CD4-positive, alpha-beta T cell (primary cell): ENCODE data around the gene ELAPOR1. TPM values are rescaled to one million over a fixed set of nuclear protein-coding genes. Genes with fewer than 3 reads are reported as not detected.

Source experiments
- ATAC-seq: fragments of 200-7000 bp; cut with Tn5 transposase; one replicate; pipeline ENCODE4 v1.10.0; 2022; ENCODE audit warnings: mild to moderate bottlenecking; ENCODE audit not compliant: poor library complexity
- CTCF ChIA-PET: fragments of 350-600 bp; sonication (Branson Sonifier 250); formaldehyde crosslinking; loops from one replicate; lab custom pipeline; 2021; ENCODE audit warnings: antibody characterized with exemption, inconsistent platforms; lab: Charles Lee
- POLR2A ChIA-PET: fragments of 350-600 bp; sonication (Branson Sonifier 250); formaldehyde crosslinking; loops from one replicate; lab custom pipeline; 2021; ENCODE audit warnings: antibody characterized with exemption, inconsistent platforms; lab: Charles Lee
- DNase-seq, 14 experiments: peaks; one replicate each; pipeline ENCODE4 v3.0.0-alpha.2; 2013 to 2020; ENCODE audit warnings: mixed read lengths in 2 of 14
- H3K27ac ChIP-seq, 2 donors: one replicate each; pipeline versions ENCODE4 v1.5.1 to v1.7.0; 2013; ENCODE audit warnings: low read length in 2 of 2, low read depth in 1 of 2, mild to moderate bottlenecking in 1 of 2
- H3K27me3 ChIP-seq, 2 experiments: 1 replicate in 1 of 2; 2 replicates in 1 of 2; pipeline versions ENCODE4 v1.6.1 to v1.7.0; 2013; ENCODE audit warnings: low read length in 2 of 2, control low read depth in 1 of 2, mild to moderate bottlenecking in 1 of 2, moderate library complexity in 1 of 2; ENCODE audit not compliant: insufficient read depth in 2 of 2, control insufficient read depth in 1 of 2
- H3K36me3 ChIP-seq: one replicate; pipeline ENCODE4 v1.6.1; 2013; ENCODE audit warnings: low read length, control low read depth; ENCODE audit not compliant: insufficient read depth
- H3K4me1 ChIP-seq: one replicate; pipeline ENCODE4 v1.6.1; 2013; ENCODE audit warnings: low read length, control low read depth; ENCODE audit not compliant: insufficient read depth
- H3K4me3 ChIP-seq: one replicate; pipeline ENCODE4 v1.5.1; 2013; ENCODE audit warnings: mild to moderate bottlenecking, low read length, moderate library complexity
- H3K9me3 ChIP-seq, 2 experiments: 1 replicate in 1 of 2; 2 replicates in 1 of 2; pipeline versions ENCODE4 v1.6.1 to v1.7.0; 2013; ENCODE audit warnings: low read length in 2 of 2, mild to moderate bottlenecking in 2 of 2, control low read depth in 1 of 2, moderate library complexity in 1 of 2; ENCODE audit not compliant: control insufficient read depth in 1 of 2, insufficient read depth in 1 of 2
- H3K27ac Mint-ChIP-seq: one replicate; pipeline ENCODE4 v1.8.0; 2020; ENCODE audit warnings: mixed read lengths
- H3K27me3 Mint-ChIP-seq: one replicate; pipeline ENCODE4 v1.8.0; 2021; ENCODE audit warnings: mixed read lengths
- H3K36me3 Mint-ChIP-seq: one replicate; pipeline ENCODE4 v1.8.0; 2021; ENCODE audit warnings: low read depth, mixed read lengths
- H3K4me1 Mint-ChIP-seq: one replicate; pipeline ENCODE4 v1.8.0; 2021; ENCODE audit warnings: low read depth, mixed read lengths
- H3K4me3 Mint-ChIP-seq: one replicate; pipeline ENCODE4 v1.8.0; 2020; ENCODE audit warnings: mild to moderate bottlenecking, mixed read lengths
- H3K9me3 Mint-ChIP-seq: one replicate; pipeline ENCODE4 v1.8.0; 2020; ENCODE audit warnings: mixed read lengths
- intact Hi-C, 2 experiments: fragments of 100-400 bp; cut with DNase I in 1 of 2; cut with micrococcal nuclease in 1 of 2; formaldehyde crosslinking; loops; one replicate each; pipeline versions ENCODE4 v1.15.1 to v1.9.0; 2023 to 2025; cut with DNase I, micrococcal nuclease
- total RNA-seq, 174 experiments: library from RNA in 2 of 174; stranded (reverse) in 2 of 174; gene quantifications; one replicate each; pipeline ENCODE4 v1.2.3 and lab custom pipeline; 2021 to 2026
- TF ChIP-seq, protein P1 (sequence below): fragments of 200-600 bp; IDR thresholded peaks from one replicate; pipeline ENCODE4 v1.8.0; 2022; ENCODE audit warnings: antibody characterized with exemption, mild to moderate bottlenecking

ELAPOR1 gene
- total RNA-seq, 2 experiments from 2014 or later: 14.2 to 16.1 TPM

GRCh38 chr1:109095631-109096030 is 18.3 kb upstream of the ELAPOR1 start:
- Histone ChIP-seq H3K27me3 (no peaks in the 10 kb centered on the region), H3K4me3 (no peak overlapping the region), H3K27ac (no peak overlapping the region), H3K4me1 (peaks cover 28% of the 10 kb centered on the region), H3K9me3 (no peaks in the 10 kb centered on the region), H3K36me3 (peaks cover 33% of the 10 kb centered on the region)
- TF ChIP-seq, protein P1, sequence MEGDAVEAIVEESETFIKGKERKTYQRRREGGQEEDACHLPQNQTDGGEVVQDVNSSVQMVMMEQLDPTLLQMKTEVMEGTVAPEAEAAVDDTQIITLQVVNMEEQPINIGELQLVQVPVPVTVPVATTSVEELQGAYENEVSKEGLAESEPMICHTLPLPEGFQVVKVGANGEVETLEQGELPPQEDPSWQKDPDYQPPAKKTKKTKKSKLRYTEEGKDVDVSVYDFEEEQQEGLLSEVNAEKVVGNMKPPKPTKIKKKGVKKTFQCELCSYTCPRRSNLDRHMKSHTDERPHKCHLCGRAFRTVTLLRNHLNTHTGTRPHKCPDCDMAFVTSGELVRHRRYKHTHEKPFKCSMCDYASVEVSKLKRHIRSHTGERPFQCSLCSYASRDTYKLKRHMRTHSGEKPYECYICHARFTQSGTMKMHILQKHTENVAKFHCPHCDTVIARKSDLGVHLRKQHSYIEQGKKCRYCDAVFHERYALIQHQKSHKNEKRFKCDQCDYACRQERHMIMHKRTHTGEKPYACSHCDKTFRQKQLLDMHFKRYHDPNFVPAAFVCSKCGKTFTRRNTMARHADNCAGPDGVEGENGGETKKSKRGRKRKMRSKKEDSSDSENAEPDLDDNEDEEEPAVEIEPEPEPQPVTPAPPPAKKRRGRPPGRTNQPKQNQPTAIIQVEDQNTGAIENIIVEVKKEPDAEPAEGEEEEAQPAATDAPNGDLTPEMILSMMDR: no peak
- CTCF ChIA-PET: no interaction called here
- H3K27me3 Mint-ChIP-seq: no peaks in the 10 kb centered on the region
- no peak overlapping the region for H3K27ac Mint-ChIP-seq
- ATAC-seq (no peak), DNase-seq (no peak)
- H3K36me3 Mint-ChIP-seq: peaks cover 65% of the 10 kb centered on the region
- H3K4me1 Mint-ChIP-seq: peaks cover 42% of the 10 kb centered on the region
- intact Hi-C loops: loop anchor here in 1 of 2 experiments (5.0 kb wide), 1 partner anchor 117 kb away; the partner anchor contains the start of gene SARS1
- POLR2A ChIA-PET: interaction anchor here (1.2 kb wide), 1 partner anchor 20 kb away, joined by 5 read pairs; the partner anchor contains the start of gene TAF13
- no peaks in the 10 kb centered on the region for H3K9me3 Mint-ChIP-seq
- H3K4me3 Mint-ChIP-seq: no peak overlapping the region

DNA sequence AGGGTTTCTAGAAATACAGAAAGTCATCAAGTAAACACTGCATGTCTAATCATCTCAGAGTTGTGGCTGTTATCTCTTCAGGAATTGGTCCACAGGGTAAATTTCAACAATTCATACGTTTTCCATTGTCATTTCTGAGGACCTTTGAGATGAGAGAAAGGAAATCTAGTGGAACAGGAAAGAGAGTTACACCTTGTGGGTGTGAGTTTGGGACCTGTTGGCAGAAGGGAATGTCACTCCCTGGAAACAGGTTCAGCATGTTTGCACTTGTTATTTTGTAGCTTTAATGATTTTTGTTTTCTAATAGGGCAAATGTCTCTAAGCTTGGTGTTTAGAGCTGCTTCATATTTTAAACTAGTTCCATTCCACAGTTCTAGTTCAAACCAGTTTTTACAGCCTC is 17.8 kb upstream of the ELAPOR1 start:
- peaks cover 38% of the 10 kb centered on the region for H3K4me1 Mint-ChIP-seq
- Histone ChIP-seq H3K4me3 (no peak overlapping the region), H3K36me3 (peaks cover 33% of the 10 kb centered on the region), H3K27me3 (no peaks in the 10 kb centered on the region), H3K27ac (no peak overlapping the region), H3K9me3 (no peaks in the 10 kb centered on the region), H3K4me1 (peaks cover 30% of the 10 kb centered on the region)
- ChIA-PET CTCF (interaction anchor here (1.1 kb wide), 1 partner anchor 16 kb away, joined by 5 read pairs; a partner anchor contains a TSS), POLR2A (interaction anchor here (1.2 kb wide), 1 partner anchor 20 kb away, joined by 5 read pairs; the partner anchor contains the start of gene TAF13)
- H3K36me3 Mint-ChIP-seq: peaks cover 65% of the 10 kb centered on the region
- H3K4me3 Mint-ChIP-seq: no peak overlapping the region
- no peak for ATAC-seq
- H3K9me3 Mint-ChIP-seq: no peaks in the 10 kb centered on the region
- no peaks in the 10 kb centered on the region for H3K27me3 Mint-ChIP-seq
- intact Hi-C loops: loop anchor here in 1 of 2 experiments (5.0 kb wide), 1 partner anchor 116 kb away; the partner anchor contains the start of gene SARS1
- no peak overlapping the region for H3K27ac Mint-ChIP-seq
- no peak for DNase-seq
- TF ChIP-seq, protein P1: no peak

DNA sequence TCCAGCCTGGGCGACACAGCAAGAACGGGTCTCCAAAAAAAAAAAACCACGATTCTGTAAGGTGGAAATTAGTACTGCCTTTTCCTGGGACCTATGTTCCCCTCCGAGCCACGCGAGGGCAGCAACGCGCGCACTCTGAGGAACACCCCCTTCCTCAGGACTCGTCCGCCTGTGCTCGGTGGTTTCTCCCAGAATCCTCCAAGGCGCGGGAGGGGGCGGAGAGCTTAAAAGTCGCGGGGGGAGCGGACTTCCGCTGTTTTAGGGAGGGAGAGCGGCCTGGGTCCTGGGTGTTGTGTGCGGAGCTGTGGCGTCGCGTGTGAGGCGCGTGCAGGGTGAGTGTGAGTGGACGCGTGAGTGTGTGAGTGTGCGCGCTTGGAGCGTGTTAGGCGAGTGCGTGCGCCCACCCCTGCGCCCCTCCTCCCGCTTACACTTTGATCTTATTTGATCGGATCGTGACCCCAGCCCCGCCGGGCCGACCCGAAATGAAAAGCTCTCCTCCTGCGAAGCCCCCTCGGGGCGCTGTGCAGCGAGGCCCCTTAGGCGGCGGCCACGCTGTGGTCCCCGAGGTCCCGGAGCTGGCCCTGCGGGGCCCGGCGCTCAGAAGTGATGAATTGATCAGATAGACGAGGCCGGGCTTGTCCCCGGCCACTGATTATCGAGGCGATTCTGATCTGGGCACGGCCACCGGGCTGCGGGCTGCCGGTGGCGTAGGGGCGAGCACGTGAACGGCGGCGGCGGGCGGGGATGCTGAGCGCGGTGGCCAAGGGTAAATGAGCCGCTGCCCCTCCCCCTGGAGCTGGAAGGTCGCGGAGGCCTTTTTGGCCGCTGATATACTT is 13.8 kb upstream of the ELAPOR1 start:
- Mint-ChIP-seq H3K9me3 (no peaks in the 10 kb centered on the region), H3K4me3 (peak overlapping the region; percentile 95), H3K27ac (peak overlapping the region; percentile 92), H3K27me3 (no peaks in the 10 kb centered on the region), H3K4me1 (peaks cover 12% of the 10 kb centered on the region), H3K36me3 (peaks cover 37% of the 10 kb centered on the region)
- TF ChIP-seq, protein P1: peak; percentile 87
- peak overlapping the region; percentile 86 to 89 for H3K27ac ChIP-seq
- ChIA-PET CTCF (interaction anchor here (0.5 to 6.7 kb wide), 28 partner anchors 8 to 935 kb away, joined by 3 to 104 read pairs (median 4); partner anchors contain the start of genes AHCYL1, ELAPOR1, PRPF38B and STRIP1), POLR2A (interaction anchor here (0.6 to 3.4 kb wide), 37 partner anchors 8 to 1239 kb away, joined by 3 to 126 read pairs (median 4); partner anchors contain the start of genes ATXN7L2, CLCC1, ELAPOR1 and GNAI3)
- DNase-seq: peak; percentile 96 to 98 (median 97)
- H3K27me3 ChIP-seq: no peaks in the 10 kb centered on the region
- peak; percentile 93 for ATAC-seq
- intact Hi-C loops: loop anchor here (1.0 to 5.0 kb wide), 4 partner anchors 10 to 112 kb away; partner anchors contain the start of genes TMEM167B (in 2 of the 2) and SARS1 (in 1 of the 2)
- H3K9me3 ChIP-seq: no peaks in the 10 kb centered on the region
- peak overlapping the region; percentile 94 for H3K4me3 ChIP-seq
- peaks cover 22% of the 10 kb centered on the region for H3K4me1 ChIP-seq
- peaks cover 10% of the 10 kb centered on the region for H3K36me3 ChIP-seq
